ENCODE results near the gene GNAT1. TPM values are rescaled to one million over a fixed set of nuclear protein-coding genes. Genes with fewer than 3 reads are reported as not detected.

The GNAT1 gene
- total and polyA plus RNA-seq, 2 of the 13 experiments (the other 11 are each of a cell fraction or from before 2014, with no cell fraction given) = 0.15 TPM; not detected in 1

GRCh38 chr3:50174517-50174895 lies 16.9 kb upstream of the GNAT1 start:
- no peak for ATAC-seq

More at GRCh38 chr3:50174517-50174895, 16.9 kb upstream of the GNAT1 start:
- H4K20me1 ChIP-seq (ENCODE audit: insufficient read depth, low read length) = no peaks in the 10 kb centered on the region
- POLR2A ChIA-PET = no interaction called here
- no peak overlapping the region for H3K9ac ChIP-seq (ENCODE audit: insufficient read depth, low read depth, low read length)
- FAIRE-seq = no peak
- in situ Hi-C loops (cut with HindIII; ENCODE audit: extremely low pct_ligation_motif_present, low pct_unique_long_range_greater_than_20kb) (no loop called here), intact Hi-C loops (cut with micrococcal nuclease; ENCODE audit: unreplicated experiment) (loop anchor here (5.0 kb wide), 1 partner anchor 52 kb away; no protein-coding TSS in a partner anchor)
- no peak overlapping the region for H3K4me3 ChIP-seq (replicated peaks in 1 of 3; ENCODE audit: insufficient read depth in 1 of 3, low read depth in 2 of 3, low read length in 3 of 3)
- no peaks in the 10 kb centered on the region for H3K79me2 ChIP-seq (ENCODE audit: insufficient read depth, low read length)
- H3K9me3 ChIP-seq (ENCODE audit: low read length) = no peaks in the 10 kb centered on the region
- no peak overlapping the region for H3K4me2 ChIP-seq (ENCODE audit: low read depth, low read length)
- no peaks in the 10 kb centered on the region for H3K27me3 ChIP-seq (ENCODE audit: control insufficient read depth in 1 of 2, insufficient read depth in 2 of 2, low read length in 2 of 2)
- H3K27ac ChIP-seq (ENCODE audit: extremely low read length, insufficient read depth, low read length) = no peak overlapping the region
- CTCF ChIA-PET (ENCODE audit: low intra/inter-chr PET ratio, low total read pairs) = interaction anchor here (1.2 kb wide), 1 partner anchor 20 kb away, joined by 3 read pairs; the partner anchor contains the start of gene SEMA3F
- H2AFZ ChIP-seq (ENCODE audit: low read length) = no peak overlapping the region
- WGBS (ENCODE audit: low lambda C conversion rate) = 100% methylated on average over 2 of the region's 7 CpGs
- DNase-seq (ENCODE audit: low spot score) = no peak
- no TSS peak for BruUV-seq (replicated peaks)
- H3K36me3 ChIP-seq (replicated peaks in 1 of 2; ENCODE audit: control insufficient read depth in 1 of 2, insufficient read depth in 2 of 2, low read length in 2 of 2) = peaks cover 15 to 27% of the 10 kb centered on the region in 2 experiments; a peak in 4 of 5 replicates
- TF ChIP-seq CTCF (CRISPR knock-in tag; IDR thresholded peaks at IDR 0.05) = 0 out of 2 replicates have a peak, but pooled peaks have one; percentile 1
- no peak for TF ChIP-seq MYNN (CRISPR knock-in tag; IDR thresholded peaks at IDR 0.05; ENCODE audit: low read depth)
- peaks cover 45% of the 10 kb centered on the region for H3K4me1 ChIP-seq (ENCODE audit: insufficient read depth, low read length)

All from HepG2 (cell line).